Measurements from ENCODE around the gene PPP1R10.

DNA sequence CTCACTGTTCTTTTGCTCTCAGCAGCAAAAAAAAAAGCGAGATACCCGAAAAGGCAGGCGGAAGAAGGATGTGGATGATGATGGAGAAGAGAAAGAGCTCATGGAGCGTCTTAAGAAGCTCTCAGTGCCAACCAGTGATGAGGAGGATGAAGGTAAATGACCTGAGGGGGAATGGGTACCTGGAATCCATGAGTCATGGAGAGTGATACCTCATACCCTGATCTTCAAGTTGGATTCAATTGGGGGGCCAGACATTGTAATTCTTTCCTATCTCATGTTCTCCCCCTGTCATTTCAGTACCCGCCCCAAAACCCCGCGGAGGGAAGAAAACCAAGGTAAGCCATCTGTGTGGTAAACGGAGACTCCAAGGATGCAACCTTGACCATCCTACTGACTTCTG, 39.0 kb downstream of the PPP1R10 start:
- no peak for TF ChIP-seq POLR2AphosphoS5 (IDR thresholded peaks at IDR 0.05; ENCODE audit: low read depth, low read length)
- no peak for TF ChIP-seq POLR2A (IDR thresholded peaks at IDR 0.05; ENCODE audit: low read depth, low read length)
- TF ChIP-seq TAF1 (IDR thresholded peaks at IDR 0.05; ENCODE audit: borderline replicate concordance, low read depth, low read length): no peak
